ENCODE data around the gene LRBA.

DNA sequence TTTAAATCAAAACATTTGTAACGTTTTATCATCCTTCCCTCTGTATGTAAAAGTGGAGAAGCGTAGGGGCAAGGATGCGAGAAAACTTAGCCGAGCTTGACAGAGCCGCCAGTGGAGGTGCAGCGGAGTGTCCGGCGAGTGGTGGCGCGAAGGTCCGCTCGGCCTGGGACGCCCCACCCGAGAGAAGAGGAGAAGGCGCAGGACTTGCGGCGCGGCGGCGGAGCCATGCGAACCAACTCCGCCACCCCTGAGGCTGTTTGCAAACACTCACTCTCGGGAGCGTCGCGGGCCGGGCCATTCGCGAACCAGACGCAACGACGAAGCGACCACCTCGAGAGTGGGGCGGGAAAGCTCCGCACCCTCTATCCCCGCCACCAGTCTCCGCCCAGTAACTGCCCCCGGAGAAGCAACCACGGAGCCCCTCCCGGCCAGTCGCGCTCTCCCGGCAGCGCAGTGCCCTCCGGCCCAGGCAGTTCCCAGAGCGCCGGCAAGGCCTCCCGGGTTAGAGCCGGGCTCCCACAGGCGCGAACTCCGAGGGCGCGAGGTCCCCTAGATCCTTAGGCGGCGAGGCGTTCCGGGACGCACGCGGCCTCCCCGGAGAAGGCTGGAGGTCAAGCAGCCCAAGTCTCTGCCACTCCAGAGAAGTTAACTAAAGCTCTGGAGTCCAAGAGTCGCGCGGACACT is 435.4 kb downstream of the LRBA start:
- TF ChIP-seq, protein P1, sequence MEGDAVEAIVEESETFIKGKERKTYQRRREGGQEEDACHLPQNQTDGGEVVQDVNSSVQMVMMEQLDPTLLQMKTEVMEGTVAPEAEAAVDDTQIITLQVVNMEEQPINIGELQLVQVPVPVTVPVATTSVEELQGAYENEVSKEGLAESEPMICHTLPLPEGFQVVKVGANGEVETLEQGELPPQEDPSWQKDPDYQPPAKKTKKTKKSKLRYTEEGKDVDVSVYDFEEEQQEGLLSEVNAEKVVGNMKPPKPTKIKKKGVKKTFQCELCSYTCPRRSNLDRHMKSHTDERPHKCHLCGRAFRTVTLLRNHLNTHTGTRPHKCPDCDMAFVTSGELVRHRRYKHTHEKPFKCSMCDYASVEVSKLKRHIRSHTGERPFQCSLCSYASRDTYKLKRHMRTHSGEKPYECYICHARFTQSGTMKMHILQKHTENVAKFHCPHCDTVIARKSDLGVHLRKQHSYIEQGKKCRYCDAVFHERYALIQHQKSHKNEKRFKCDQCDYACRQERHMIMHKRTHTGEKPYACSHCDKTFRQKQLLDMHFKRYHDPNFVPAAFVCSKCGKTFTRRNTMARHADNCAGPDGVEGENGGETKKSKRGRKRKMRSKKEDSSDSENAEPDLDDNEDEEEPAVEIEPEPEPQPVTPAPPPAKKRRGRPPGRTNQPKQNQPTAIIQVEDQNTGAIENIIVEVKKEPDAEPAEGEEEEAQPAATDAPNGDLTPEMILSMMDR (IDR thresholded peaks at IDR 0.05): no peak; the same call in 1 of the 2 replicates
- TF ChIP-seq RXRA (IDR thresholded peaks at IDR 0.05; ENCODE audit: borderline replicate concordance, low read depth) (no peak), POLR2AphosphoS5 (IDR thresholded peaks at IDR 0.05; ENCODE audit: low read depth, low read length) (no peak), TEAD4 (IDR thresholded peaks at IDR 0.05; ENCODE audit: borderline replicate concordance, insufficient read depth) (no peak), RFX5 (IDR thresholded peaks at IDR 0.05; ENCODE audit: low read length) (no peak), EZH2phosphoT487 (IDR thresholded peaks at IDR 0.05; ENCODE audit: borderline replicate concordance, low read depth) (no peak), ELF1 (IDR thresholded peaks at IDR 0.05) (no peak), JUND (IDR thresholded peaks at IDR 0.05) (no peak), RAD21 (IDR thresholded peaks at IDR 0.05; ENCODE audit: low read length) (no peak), SIN3A (IDR thresholded peaks at IDR 0.05; ENCODE audit: borderline replicate concordance, low read depth, low read length) (no peak), EP300 (IDR thresholded peaks at IDR 0.05; ENCODE audit: borderline replicate concordance in 1 of 2, low read depth in 1 of 2, low read length in 1 of 2) (no peak)
- TF ChIP-seq, protein P2, sequence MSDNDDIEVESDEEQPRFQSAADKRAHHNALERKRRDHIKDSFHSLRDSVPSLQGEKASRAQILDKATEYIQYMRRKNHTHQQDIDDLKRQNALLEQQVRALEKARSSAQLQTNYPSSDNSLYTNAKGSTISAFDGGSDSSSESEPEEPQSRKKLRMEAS (IDR thresholded peaks at IDR 0.05; ENCODE audit: low read depth): peak; percentile 46; the same call in 1 of the 2 replicates
- TF ChIP-seq, protein P3, sequence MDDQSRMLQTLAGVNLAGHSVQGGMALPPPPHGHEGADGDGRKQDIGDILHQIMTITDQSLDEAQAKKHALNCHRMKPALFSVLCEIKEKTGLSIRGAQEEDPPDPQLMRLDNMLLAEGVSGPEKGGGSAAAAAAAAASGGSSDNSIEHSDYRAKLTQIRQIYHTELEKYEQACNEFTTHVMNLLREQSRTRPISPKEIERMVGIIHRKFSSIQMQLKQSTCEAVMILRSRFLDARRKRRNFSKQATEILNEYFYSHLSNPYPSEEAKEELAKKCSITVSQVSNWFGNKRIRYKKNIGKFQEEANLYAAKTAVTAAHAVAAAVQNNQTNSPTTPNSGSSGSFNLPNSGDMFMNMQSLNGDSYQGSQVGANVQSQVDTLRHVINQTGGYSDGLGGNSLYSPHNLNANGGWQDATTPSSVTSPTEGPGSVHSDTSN (IDR thresholded peaks at IDR 0.05): no peak

Measured in SK-N-SH (cell line).